ENCODE measurements around the gene KCNK15.

GRCh38 chr20:44725837-44726236 is 19.8 kb upstream of the KCNK15 start:
- TF ChIP-seq, protein P1, sequence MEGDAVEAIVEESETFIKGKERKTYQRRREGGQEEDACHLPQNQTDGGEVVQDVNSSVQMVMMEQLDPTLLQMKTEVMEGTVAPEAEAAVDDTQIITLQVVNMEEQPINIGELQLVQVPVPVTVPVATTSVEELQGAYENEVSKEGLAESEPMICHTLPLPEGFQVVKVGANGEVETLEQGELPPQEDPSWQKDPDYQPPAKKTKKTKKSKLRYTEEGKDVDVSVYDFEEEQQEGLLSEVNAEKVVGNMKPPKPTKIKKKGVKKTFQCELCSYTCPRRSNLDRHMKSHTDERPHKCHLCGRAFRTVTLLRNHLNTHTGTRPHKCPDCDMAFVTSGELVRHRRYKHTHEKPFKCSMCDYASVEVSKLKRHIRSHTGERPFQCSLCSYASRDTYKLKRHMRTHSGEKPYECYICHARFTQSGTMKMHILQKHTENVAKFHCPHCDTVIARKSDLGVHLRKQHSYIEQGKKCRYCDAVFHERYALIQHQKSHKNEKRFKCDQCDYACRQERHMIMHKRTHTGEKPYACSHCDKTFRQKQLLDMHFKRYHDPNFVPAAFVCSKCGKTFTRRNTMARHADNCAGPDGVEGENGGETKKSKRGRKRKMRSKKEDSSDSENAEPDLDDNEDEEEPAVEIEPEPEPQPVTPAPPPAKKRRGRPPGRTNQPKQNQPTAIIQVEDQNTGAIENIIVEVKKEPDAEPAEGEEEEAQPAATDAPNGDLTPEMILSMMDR (IDR thresholded peaks at IDR 0.05), result no peak
- no peak for TF ChIP-seq POLR2A (IDR thresholded peaks at IDR 0.05)

Data from vagina (tissue), 2 donors.